ENCODE measurements around the gene PARVA.
A peak's percentile ranks its signal among the peaks of the same experiment; 100 is the strongest.

The PARVA gene

DNA sequence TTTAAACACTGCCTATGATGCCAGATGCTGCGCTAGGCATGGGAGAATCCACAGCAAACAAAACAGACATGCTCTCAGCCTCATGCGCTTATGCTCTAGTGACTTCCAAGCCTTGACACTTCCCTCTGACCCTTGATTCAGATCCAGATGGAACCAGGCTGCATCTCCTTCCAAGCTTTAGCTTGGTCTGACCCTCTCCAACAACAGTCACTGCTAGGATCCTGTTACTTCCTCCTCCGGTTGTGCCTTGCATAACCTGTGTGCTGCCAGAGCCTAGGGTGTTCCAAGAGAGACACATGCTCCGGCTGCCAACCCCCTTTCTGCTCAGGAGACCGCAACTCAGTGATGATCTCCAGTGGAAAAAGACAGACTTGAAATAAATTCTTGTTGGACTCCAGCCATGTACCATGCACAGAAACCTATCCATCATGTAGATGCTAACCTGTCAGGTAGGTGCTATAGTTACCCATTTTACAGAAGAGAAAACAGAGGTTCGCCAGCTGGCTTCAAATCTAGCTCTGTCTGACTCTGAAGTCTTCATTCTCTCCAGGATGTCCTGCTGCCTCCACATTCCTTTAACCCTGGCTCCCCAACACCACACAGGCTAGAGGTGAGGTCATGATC, 160.5 kb downstream of the PARVA start:
- Histone ChIP-seq H3K36me3 (ENCODE audit: control insufficient read depth, insufficient read depth, low read length) (no peaks in the 10 kb centered on the region), H3K4me1 (ENCODE audit: control insufficient read depth, insufficient read depth, low read length) (peaks cover 32% of the 10 kb centered on the region), H3K27ac (ENCODE audit: low read depth, low read length) (no peak overlapping the region), H3K4me3 (ENCODE audit: low read length) (no peak overlapping the region), H3K27me3 (ENCODE audit: control insufficient read depth, insufficient read depth, low read length) (no peaks in the 10 kb centered on the region), H3K9ac (ENCODE audit: low read length) (no peak overlapping the region)

- H3K4me1 ChIP-seq (ENCODE audit: control insufficient read depth, insufficient read depth, low read length): peaks cover 32% of the 10 kb centered on the region
- H3K4me3 ChIP-seq (ENCODE audit: low read length): no peak overlapping the region
- H3K27me3 ChIP-seq (ENCODE audit: control insufficient read depth, insufficient read depth, low read length): no peaks in the 10 kb centered on the region
- H3K9ac ChIP-seq (ENCODE audit: low read length): no peak overlapping the region
- peak overlapping the region; percentile 75 for H3K27ac ChIP-seq (ENCODE audit: low read depth, low read length)
- no peaks in the 10 kb centered on the region for H3K36me3 ChIP-seq (ENCODE audit: control insufficient read depth, insufficient read depth, low read length)
These were observed 161.6 kb downstream of the PARVA start for GRCh38 chr11:12538889-12539421.

- H3K4me1 ChIP-seq (ENCODE audit: control insufficient read depth, insufficient read depth, low read length): peaks cover 32% of the 10 kb centered on the region
- H3K36me3 ChIP-seq (ENCODE audit: control insufficient read depth, insufficient read depth, low read length): no peaks in the 10 kb centered on the region
- peak overlapping the region; percentile 75 for H3K27ac ChIP-seq (ENCODE audit: low read depth, low read length)
- H3K27me3 ChIP-seq (ENCODE audit: control insufficient read depth, insufficient read depth, low read length): no peaks in the 10 kb centered on the region
- H3K4me3 ChIP-seq (ENCODE audit: low read length): no peak overlapping the region
- H3K9ac ChIP-seq (ENCODE audit: low read length): no peak overlapping the region
These were observed 162.2 kb downstream of the PARVA start for GRCh38 chr11:12539572-12539971.

- Histone ChIP-seq H3K4me3 (ENCODE audit: low read length) (no peak overlapping the region), H3K27ac (ENCODE audit: low read depth, low read length) (peak overlapping the region; percentile 75), H3K9ac (ENCODE audit: low read length) (no peak overlapping the region), H3K4me1 (ENCODE audit: control insufficient read depth, insufficient read depth, low read length) (peaks cover 32% of the 10 kb centered on the region), H3K36me3 (ENCODE audit: control insufficient read depth, insufficient read depth, low read length) (no peaks in the 10 kb centered on the region), H3K27me3 (ENCODE audit: control insufficient read depth, insufficient read depth, low read length) (no peaks in the 10 kb centered on the region)
These were observed 162.8 kb downstream of the PARVA start for GRCh38 chr11:12540075-12540680.

GRCh38 chr11:12540913-12541582, 163.7 kb downstream of the PARVA start:
- H3K27ac ChIP-seq (ENCODE audit: low read depth, low read length): peak overlapping the region; percentile 75
- H3K4me1 ChIP-seq (ENCODE audit: control insufficient read depth, insufficient read depth, low read length): peaks cover 32% of the 10 kb centered on the region

GRCh38 chr11:12541583-12542151, 164.3 kb downstream of the PARVA start:
- H3K27me3 ChIP-seq (ENCODE audit: control insufficient read depth, insufficient read depth, low read length): no peaks in the 10 kb centered on the region
- H3K36me3 ChIP-seq (ENCODE audit: control insufficient read depth, insufficient read depth, low read length): no peaks in the 10 kb centered on the region
- no peak overlapping the region for H3K9ac ChIP-seq (ENCODE audit: low read length)
- no peak overlapping the region for H3K4me3 ChIP-seq (ENCODE audit: low read length)
- H3K27ac ChIP-seq (ENCODE audit: low read depth, low read length): no peak overlapping the region
- peaks cover 32% of the 10 kb centered on the region for H3K4me1 ChIP-seq (ENCODE audit: control insufficient read depth, insufficient read depth, low read length)

More at GRCh38 chr11:12540913-12541582, 163.7 kb downstream of the PARVA start:
- Histone ChIP-seq H3K9ac (ENCODE audit: low read length) (no peak overlapping the region), H3K4me3 (ENCODE audit: low read length) (no peak overlapping the region), H3K36me3 (ENCODE audit: control insufficient read depth, insufficient read depth, low read length) (no peaks in the 10 kb centered on the region), H3K27me3 (ENCODE audit: control insufficient read depth, insufficient read depth, low read length) (no peaks in the 10 kb centered on the region)

GRCh38 chr11:12542186-12542935, 165.0 kb downstream of the PARVA start:
- no peaks in the 10 kb centered on the region for H3K36me3 ChIP-seq (ENCODE audit: control insufficient read depth, insufficient read depth, low read length)
- H3K27me3 ChIP-seq (ENCODE audit: control insufficient read depth, insufficient read depth, low read length): no peaks in the 10 kb centered on the region
- no peak overlapping the region for H3K9ac ChIP-seq (ENCODE audit: low read length)
- H3K4me3 ChIP-seq (ENCODE audit: low read length): no peak overlapping the region
- no peak overlapping the region for H3K27ac ChIP-seq (ENCODE audit: low read depth, low read length)
- H3K4me1 ChIP-seq (ENCODE audit: control insufficient read depth, insufficient read depth, low read length): peaks cover 32% of the 10 kb centered on the region

DNA sequence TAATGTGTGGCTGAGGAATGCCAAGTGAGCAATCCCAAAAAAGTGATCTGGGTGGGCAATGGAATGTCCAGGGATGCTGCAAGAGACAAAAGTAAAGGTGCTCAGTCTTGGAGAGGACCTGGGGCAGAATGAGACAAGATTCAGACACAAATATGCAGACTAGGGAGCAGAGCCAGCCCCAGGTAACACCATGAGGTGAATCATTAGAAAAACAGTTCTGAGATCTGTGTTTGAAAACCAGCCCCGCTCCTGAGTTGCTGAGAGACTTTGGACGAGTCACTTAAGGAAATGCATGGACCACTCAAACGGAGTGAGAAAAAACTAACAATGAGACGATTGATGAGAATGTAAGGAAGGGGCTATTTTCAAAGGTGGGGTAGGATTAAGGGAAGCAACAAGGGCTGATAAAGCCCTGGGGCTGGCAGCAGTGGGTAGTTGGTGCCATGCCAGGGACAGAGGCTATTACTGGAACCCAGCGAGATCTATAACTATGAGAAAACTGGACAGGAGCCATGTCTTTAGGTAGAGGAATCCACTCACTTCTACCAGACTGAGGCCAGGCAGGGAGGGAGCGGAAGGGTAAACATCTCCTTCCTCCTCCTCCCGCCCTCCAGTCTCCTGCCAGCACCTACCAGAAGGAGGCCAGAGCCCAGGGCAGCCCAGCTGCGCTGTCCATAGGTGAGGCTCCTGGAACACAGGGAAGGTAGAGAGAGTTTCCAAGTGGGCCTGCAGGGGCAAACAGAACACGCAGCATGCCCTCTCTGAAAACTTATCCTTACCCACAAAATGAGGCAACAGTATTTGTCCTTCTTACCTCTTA, 166.4 kb downstream of the PARVA start:
- Histone ChIP-seq H3K27me3 (ENCODE audit: control insufficient read depth, insufficient read depth, low read length) (no peaks in the 10 kb centered on the region), H3K9ac (ENCODE audit: low read length) (no peak overlapping the region), H3K27ac (ENCODE audit: low read depth, low read length) (no peak overlapping the region), H3K4me1 (ENCODE audit: control insufficient read depth, insufficient read depth, low read length) (peaks cover 26% of the 10 kb centered on the region), H3K36me3 (ENCODE audit: control insufficient read depth, insufficient read depth, low read length) (no peaks in the 10 kb centered on the region), H3K4me3 (ENCODE audit: low read length) (no peak overlapping the region)

- Histone ChIP-seq H3K27ac (ENCODE audit: low read depth, low read length) (no peak overlapping the region), H3K27me3 (ENCODE audit: control insufficient read depth, insufficient read depth, low read length) (no peaks in the 10 kb centered on the region), H3K4me3 (ENCODE audit: low read length) (no peak overlapping the region), H3K4me1 (ENCODE audit: control insufficient read depth, insufficient read depth, low read length) (peaks cover 13% of the 10 kb centered on the region), H3K36me3 (ENCODE audit: control insufficient read depth, insufficient read depth, low read length) (no peaks in the 10 kb centered on the region), H3K9ac (ENCODE audit: low read length) (no peak overlapping the region)
These were observed 167.8 kb downstream of the PARVA start for GRCh38 chr11:12544986-12545775.

GRCh38 chr11:12546122-12546521, 168.8 kb downstream of the PARVA start:
- H3K27me3 ChIP-seq (ENCODE audit: control insufficient read depth, insufficient read depth, low read length): no peaks in the 10 kb centered on the region
- H3K4me3 ChIP-seq (ENCODE audit: low read length): no peak overlapping the region
- H3K9ac ChIP-seq (ENCODE audit: low read length): no peak overlapping the region
- no peak overlapping the region for H3K27ac ChIP-seq (ENCODE audit: low read depth, low read length)
- no peaks in the 10 kb centered on the region for H3K36me3 ChIP-seq (ENCODE audit: control insufficient read depth, insufficient read depth, low read length)
- peaks cover 4% of the 10 kb centered on the region for H3K4me1 ChIP-seq (ENCODE audit: control insufficient read depth, insufficient read depth, low read length)

- Histone ChIP-seq H3K4me1 (ENCODE audit: control insufficient read depth, insufficient read depth, low read length) (no peaks in the 10 kb centered on the region), H3K9ac (ENCODE audit: low read length) (no peak overlapping the region), H3K4me3 (ENCODE audit: low read length) (no peak overlapping the region), H3K36me3 (ENCODE audit: control insufficient read depth, insufficient read depth, low read length) (no peaks in the 10 kb centered on the region), H3K27ac (ENCODE audit: low read depth, low read length) (no peak overlapping the region), H3K27me3 (ENCODE audit: control insufficient read depth, insufficient read depth, low read length) (no peaks in the 10 kb centered on the region)
These were observed 169.3 kb downstream of the PARVA start for GRCh38 chr11:12546660-12547059.
